Cortex of kidney (tissue), 1 donor: ENCODE measurements around the gene FICD.
"Not testable (repeated sequence)": the region's sequence is repeated elsewhere in the genome, so short reads cannot be mapped to it uniquely, and the experiment has no call there.

Source experiments
- DNase-seq: peaks from one replicate; lab custom pipeline; 2025; lab: John Stamatoyannopoulos, UW

The FICD gene

GRCh38 chr12:108538146-108538545 is 23.1 kb downstream of the FICD start:
- no peak for DNase-seq

- no peak for DNase-seq
These were observed 23.6 kb downstream of the FICD start for GRCh38 chr12:108538616-108539195.

- no peak for DNase-seq
These were observed 27.2 kb downstream of the FICD start for GRCh38 chr12:108542320-108542719.

- no peak for DNase-seq
These were observed 28.6 kb downstream of the FICD start for GRCh38 chr12:108543652-108544051.

DNA sequence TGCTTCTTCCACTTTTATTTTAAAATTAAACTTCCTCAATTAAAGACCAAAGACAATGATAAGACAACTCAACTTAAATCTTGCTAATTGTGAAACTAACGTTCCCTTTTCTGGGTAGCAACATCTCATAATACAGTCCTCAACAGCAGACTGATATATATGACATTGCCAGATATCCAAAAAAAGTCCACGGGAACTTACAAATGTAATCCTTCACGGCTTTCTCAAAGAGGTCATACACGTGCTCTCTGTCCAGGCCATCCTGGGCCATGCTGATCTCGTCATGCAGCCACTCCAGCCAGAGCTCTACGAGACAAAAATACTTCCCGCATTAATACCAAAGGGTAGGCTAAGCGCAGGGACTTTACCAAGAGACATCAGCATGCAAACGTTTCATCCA is 32.6 kb downstream of the FICD start:
- DNase-seq, result no peak

DNA sequence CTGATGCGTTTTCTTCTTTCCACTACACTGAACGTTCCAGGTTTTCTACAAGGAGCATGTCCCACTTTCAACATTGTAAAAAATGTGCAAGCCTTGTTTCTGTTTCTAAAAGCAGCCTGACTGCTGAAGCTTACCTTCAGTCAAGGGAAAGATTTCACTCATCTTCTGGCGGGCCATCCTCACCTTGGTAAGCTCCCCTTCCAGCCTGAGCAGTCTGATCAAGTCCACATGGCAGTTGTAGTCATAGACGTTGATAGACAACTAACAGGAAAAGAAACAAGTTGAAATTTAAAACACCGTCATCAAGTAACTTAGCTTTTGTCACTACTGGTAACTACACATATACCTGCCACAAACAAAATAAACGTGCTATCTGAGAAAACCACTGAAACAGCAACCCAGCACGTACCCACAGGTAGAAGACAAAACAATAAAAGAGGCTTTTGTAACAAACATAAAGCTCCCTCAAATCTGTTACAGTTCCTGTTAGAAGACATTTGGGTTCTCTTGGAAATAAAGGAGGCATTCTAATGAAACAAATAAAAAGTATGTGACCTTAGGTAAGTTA is 34.0 kb downstream of the FICD start:
- DNase-seq, result no peak

DNA sequence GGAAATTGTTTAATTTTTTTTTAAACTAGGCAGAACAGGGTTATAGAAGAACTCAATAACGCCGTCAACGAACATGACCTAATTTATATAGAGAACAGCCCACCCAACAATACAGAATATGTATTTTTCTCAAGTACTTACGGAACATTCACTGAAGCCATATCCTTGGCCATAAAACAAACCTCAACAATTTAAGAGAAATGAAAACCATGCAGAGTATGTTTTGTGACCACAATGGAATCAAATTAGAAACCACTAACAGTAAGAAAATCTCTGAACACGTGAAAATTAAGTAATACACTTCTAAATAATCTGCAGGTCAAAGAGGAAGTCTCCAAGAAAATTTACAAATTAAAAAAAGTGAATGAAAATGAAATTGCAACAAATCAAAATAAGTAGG is 36.5 kb downstream of the FICD start:
- no peak for DNase-seq

- DNase-seq, result no peak
These were observed 38.7 kb downstream of the FICD start for GRCh38 chr12:108553799-108554198.

DNA sequence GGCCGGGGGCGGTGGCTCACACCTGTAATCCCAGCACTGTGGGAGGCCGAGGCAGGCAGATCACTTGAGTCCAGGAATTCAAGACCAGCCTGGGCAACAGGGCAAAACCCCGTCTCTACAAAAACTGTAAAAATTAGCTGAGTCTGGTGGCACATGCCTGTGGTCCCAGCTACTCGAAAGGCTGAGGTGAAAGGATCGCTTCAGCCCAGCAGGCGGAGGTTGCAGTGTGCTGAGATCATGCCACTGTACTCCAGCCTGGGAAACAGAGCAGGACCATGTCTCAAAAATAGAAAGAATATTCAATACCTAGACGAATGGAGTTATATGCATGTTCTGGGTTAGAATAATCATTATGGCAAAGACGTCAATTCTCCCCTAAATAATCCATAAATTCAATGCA is 40.3 kb downstream of the FICD start:
- not testable (repeated sequence) for DNase-seq

- no peak for DNase-seq
These were observed 44.1 kb downstream of the FICD start for GRCh38 chr12:108559007-108559655.

GRCh38 chr12:108559748-108560147 is 44.7 kb downstream of the FICD start:
- DNase-seq, result no peak

DNA sequence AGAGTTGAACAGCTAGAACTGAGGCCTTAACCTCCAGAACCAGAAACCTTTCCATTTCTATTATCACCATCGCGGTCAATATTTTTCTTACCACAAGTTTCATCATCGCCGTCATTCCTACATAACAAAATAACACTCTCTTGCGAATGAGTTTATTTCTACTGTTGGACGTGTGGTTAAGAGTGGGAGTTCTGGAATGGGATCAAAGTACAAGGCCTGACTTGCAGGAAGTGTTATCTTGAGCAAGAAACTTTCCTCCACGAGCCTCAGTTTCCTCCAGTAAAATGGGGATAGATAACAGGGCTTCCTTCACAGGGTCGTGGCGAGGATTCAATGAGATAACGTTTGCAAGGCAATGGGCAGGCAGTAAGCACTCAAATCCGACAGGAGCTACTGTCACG is 45.2 kb downstream of the FICD start:
- DNase-seq, result no peak

- no peak for DNase-seq
These were observed 46.0 kb downstream of the FICD start, which contains the start of gene SART3 for GRCh38 chr12:108560752-108561719. TSS of gene SART3 (minus strand) at chr12:108561173. CDS start at chr12:108561154, 19 bp downstream.

GRCh38 chr12:108561852-108562347 is 46.8 kb downstream of the FICD start:
- no peak for DNase-seq

DNA sequence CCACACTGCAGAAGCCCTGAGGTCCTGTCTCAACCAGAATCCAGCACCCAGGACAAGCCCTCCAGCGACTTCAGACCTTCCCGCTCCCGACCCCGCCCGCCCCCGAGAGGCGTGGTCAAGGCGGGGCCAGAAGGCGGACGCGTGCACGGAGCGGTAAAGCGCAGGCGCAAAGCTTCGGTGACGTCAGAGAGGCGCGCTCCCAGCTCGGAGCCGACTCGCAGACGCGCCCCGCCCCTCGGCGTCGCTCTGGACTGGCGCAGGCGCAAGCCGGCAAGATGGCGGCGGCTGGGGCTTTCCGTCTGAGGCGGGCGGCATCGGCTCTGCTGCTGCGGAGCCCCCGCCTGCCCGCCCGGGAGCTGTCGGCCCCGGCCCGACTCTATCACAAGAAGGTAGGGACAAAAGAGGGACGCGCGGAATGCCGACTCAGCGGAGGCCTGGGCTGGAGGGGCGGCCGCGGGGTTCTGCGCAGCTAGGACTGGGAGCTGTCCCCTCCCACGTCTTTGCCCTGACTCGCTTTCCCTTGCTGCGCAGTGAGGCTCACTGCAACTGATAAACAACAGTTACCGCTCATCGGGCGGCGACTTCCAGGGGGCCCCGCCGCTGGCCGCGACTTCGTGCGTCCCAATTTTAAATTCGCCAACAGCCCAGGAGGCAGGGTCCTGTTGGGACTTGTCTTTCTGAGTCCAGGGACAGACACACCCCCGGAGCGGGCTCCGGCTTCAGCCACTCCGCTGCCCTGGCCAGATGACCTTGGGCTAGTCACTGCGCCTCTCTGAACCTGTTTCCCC is 47.5 kb downstream of the FICD start, which contains the start of gene ISCU:
ISCU (plus strand) TSS at position 249 of the 788 bp plus-strand sequence; CDS start at position 276, 27 bp downstream.
- peak; percentile 84 for DNase-seq

GRCh38 chr12:108563136-108563803 is 48.2 kb downstream of the FICD start:
- no peak for DNase-seq

DNA sequence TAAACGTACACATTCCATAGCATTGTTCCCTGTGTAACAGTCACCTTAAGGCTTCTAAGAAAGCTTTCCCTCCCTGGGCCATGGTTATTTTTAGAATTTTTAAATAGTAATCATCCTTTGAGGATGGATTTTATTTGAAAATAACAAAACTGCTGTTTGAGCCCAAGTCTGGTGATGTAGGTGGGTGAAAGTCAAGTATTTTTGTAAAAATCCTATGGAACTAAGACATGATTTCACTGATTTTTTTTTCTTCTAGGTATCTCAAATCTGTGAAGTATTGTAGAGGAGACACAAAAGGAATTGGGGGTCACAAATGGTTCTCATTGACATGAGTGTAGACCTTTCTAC is 48.7 kb downstream of the FICD start:
- no peak for DNase-seq

- DNase-seq, result no peak
These were observed 49.6 kb downstream of the FICD start for GRCh38 chr12:108564724-108565123.

GRCh38 chr12:108565146-108565545 is 50.1 kb downstream of the FICD start:
- DNase-seq, result no peak

- no peak for DNase-seq
These were observed 50.9 kb downstream of the FICD start for GRCh38 chr12:108565976-108566375.

DNA sequence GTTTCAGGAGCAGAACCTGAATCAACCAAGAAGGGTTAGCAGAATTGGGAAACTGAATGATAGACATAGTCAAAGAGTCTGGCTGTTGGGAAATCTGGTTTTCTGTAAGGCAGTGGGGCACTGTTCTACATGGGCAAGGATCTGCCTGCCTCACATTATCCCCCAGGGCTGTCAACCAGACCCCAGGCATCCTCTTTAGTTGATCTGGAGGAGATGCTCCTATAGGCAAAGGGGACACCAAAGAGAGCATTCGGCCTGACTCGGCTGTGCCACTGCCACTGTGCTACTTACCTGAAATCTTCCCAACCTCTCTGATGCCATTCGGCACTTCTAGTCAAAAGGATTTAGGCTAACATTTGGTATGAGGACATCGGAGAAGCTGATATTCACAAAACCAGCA is 51.4 kb downstream of the FICD start:
- DNase-seq, result no peak
